Middle frontal gyrus (tissue), 1 donor: ENCODE data around the gene SIPA1L3.

Experiments
- DNase-seq: peaks from one replicate; pipeline ENCODE4 v3.0.0-alpha.2; 2015; ENCODE audit warnings: low spot score; ENCODE audit errors: extremely low spot score

The SIPA1L3 gene

GRCh38 chr19:38253788-38254187, 346.8 kb downstream of the SIPA1L3 start:
- DNase-seq, result no peak

DNA sequence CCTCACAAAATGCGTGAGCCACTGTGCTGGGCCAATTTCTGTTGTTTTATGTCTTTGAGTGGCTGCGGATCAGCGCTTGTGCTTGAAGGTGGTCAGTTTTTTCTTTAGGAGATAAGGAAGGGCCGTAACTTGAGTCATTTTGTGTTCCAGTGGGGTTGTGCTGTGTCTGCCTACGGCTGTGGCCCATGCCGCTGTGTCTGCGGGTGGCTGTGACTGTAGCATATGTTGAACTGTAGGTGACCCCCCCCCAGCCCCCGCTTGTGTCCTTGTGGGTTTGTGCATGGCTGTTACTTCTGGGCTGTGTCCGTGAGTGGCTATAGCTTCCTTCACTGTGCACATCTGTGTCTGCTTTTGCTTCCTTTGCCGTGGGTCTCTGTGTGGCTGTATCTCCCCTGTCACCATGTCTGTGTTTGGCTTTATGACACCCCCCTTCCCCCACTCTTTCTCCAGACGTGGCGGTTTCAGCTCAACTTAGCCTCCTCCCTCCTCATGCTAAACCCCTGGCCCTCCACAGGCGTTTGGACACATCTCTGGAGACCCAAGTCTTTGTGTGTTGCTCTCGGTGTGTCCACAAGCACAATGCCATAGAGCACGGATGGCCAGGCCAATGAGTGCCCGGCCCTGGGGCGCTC, 348.5 kb downstream of the SIPA1L3 start:
- DNase-seq, result no peak
